GM18867 (cell line): ENCODE measurements around the gene S1PR4.

ENCODE experiments used
- ATAC-seq: cut with Tn5 transposase; IDR thresholded peaks from one replicate; pipeline ENCODE4 v1.9.1; 2021; ENCODE audit warnings: mild to moderate bottlenecking, moderate library complexity; ENCODE audit not compliant: unreplicated experiment

S1PR4 gene, protein sequence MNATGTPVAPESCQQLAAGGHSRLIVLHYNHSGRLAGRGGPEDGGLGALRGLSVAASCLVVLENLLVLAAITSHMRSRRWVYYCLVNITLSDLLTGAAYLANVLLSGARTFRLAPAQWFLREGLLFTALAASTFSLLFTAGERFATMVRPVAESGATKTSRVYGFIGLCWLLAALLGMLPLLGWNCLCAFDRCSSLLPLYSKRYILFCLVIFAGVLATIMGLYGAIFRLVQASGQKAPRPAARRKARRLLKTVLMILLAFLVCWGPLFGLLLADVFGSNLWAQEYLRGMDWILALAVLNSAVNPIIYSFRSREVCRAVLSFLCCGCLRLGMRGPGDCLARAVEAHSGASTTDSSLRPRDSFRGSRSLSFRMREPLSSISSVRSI

DNA sequence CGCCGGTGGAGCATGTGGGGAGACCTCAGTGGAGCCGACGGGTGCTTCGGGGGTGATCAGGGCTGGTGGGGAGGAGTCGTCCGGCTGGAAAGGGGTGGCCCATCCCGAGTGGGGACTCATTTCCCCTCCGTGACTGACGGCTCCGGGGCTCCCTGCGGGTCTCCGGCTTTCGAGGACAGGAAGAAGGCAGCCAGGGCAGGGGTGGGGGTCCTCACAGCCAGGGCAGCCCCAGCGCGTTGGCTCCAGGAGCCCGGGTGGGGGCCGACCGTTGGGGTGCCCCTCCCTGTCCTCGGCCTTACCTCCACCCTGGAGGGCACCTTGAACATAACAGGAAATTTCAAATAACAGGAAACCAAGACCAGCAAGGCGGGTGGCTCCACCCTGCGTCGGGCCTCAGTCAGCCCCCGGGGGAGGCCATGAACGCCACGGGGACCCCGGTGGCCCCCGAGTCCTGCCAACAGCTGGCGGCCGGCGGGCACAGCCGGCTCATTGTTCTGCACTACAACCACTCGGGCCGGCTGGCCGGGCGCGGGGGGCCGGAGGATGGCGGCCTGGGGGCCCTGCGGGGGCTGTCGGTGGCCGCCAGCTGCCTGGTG lies at the start of gene S1PR4:
Gene S1PR4 (plus strand): TSS at position 393 of the 596 bp plus-strand sequence. CDS start 24 bp downstream, at position 417.
- peak; percentile 34 for ATAC-seq

DNA sequence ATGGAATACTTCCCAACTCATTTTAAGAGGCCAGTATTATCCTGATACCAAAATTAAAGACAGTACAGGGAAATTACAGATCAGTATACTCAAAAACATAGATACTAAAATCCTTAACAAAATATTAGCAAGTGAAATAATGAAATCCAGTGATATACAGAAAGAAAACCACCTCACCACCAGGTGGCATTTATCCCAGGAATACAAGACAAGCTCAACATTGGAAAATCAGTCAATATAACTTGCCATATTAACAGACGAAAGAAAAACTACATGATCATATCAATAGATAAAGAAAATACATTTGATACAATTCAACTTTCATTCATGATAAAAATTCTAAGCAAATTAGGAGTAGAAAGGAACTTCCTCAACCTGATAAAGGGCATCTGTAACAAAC lies 49.5 kb upstream of the S1PR4 start:
- no peak for ATAC-seq

DNA sequence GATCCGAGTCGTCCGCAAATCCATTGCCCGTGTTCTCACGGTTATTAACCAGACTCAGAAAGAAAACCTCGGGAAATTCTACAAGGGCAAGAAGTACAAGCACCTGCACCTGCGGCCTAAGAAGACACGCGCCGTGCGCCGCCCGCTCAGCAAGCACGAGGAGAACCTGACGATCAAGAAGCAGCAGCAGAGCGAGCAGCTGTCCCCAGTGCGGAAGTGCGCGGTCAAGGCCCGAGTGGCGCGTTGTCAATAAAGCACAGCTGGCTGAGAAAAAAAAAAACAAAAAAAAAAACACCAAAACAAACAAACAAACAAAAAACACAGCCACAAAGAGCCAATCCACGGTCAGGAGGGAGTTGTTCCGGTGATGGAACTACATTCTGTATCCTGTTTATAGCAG lies 47.4 kb upstream of the S1PR4 start:
- ATAC-seq = no peak

DNA sequence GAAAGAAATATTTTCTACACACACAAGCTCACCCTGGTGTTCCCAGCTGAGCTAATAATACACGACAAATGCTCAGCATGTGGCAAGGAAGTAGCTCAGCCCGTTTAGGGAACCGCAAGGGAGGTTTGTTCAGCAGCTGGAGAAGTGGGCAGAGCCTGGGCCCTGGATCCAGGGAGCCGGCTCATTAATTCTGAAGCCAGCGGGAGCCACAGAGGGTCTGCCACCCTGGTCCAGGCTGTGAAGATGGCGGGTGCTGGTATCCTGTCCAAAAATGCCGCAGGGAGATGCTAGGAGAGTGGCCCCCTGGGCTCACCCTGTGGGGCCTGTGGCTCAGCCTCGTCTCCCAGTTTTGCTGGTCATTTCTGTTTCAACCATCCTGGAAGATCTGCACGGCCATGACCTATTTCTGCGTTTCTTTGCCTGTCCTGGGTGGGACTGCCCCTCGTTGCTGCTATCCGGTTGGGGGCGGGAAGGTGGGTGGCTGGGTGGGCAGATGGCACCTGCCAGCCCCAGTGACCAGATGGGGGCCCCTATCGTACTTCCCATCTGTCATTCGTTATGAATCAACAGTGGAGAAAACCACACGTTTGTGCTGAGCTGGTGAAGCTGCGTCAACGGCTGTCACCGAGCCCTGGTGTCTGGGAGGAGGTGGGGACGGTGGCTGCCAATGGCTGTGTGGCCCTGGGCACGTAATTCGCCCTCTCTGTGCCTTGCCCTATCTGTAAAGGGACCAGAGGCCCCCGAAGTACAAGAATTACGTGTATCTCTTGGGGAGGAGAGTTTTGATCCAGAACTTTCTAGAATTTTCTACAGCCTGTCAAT lies 45.4 kb upstream of the S1PR4 start:
- peak; percentile 50 for ATAC-seq

DNA sequence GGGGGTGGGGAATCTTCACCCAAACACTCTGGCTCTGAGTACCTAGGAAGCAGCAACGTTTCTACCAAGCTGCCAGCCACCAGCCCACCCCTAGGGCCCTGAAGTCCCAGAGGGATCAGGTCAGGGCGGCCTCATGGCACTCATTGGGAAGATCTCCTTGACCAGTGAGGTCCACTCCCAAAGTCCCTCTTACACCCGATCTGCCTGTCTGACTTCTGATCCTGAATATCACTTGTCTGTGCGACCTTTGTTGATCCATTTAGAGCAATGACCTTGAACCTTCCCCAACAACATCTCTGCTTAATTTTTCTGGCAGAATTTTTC lies 44.8 kb upstream of the S1PR4 start:
- ATAC-seq = no peak

DNA sequence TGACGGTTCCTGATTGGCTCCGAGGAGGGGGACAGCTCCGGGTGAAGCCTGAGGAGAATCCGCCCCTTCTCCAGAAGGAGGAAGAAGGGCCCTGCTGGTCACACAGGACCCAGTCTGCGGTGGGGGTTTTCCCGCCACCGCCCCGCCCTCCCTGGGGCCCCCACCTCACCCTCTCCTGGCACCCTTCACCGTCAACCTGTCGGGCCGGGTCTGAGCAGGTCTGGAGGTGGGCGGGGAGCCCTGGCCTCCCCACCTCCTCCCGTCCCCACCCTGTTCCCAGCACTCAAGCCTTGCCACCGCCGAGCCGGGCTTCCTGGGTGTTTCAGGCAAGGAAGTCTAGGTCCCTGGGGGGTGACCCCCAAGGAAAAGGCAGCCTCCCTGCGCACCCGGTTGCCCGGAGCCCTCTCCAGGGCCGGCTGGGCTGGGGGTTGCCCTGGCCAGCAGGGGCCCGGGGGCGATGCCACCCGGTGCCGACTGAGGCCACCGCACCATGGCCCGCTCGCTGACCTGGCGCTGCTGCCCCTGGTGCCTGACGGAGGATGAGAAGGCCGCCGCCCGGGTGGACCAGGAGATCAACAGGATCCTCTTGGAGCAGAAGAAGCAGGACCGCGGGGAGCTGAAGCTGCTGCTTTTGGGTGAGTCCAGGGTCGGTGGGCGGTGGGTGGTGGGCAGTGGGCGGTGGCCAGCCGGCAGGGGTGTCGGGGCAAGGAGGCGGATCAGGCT lies 42.4 kb upstream of the S1PR4 start, which contains the start of gene GNA15:
Gene GNA15 (plus strand): TSS at position 73 of the 723 bp plus-strand sequence. CDS start 418 bp downstream, at position 491.
- ATAC-seq = no peak

DNA sequence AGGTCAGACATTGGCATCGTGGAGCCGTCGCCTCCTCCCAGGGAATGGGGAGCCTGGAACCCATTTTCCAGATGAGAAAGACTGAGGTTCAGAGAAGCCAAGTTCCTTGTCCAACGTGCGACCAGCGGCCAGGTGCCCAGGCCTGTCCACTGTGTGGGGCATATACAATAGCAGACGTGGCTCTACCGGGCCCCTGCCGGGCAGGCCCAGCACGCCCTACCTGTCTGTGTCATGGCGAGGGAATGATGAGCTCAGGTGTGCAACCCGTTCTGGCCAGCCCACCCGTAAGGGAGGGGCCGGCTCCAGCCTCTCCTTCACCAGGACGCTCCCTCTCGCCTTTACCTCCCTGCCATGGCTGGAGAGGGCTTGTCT lies 41.9 kb upstream of the S1PR4 start:
- no peak for ATAC-seq

DNA sequence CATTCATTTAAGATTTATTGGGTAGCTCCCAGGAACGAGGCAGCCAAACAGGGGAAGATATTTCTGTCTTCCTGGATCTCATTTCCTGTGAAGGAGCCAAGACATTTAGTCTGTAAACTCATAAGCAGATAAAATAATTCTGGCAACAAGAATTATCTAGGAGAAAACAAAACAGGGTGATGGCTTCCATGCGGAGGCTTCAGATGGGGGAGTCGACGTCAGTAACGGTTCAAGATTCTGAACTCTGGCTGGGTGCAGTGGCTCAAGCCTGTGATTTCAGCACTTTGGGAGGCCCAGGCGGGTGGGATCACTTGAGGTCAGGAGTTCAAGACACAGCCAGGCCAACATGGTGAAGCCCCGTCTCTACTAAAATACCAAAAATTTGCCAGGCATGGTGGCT lies 41.5 kb upstream of the S1PR4 start:
- no peak for ATAC-seq

DNA sequence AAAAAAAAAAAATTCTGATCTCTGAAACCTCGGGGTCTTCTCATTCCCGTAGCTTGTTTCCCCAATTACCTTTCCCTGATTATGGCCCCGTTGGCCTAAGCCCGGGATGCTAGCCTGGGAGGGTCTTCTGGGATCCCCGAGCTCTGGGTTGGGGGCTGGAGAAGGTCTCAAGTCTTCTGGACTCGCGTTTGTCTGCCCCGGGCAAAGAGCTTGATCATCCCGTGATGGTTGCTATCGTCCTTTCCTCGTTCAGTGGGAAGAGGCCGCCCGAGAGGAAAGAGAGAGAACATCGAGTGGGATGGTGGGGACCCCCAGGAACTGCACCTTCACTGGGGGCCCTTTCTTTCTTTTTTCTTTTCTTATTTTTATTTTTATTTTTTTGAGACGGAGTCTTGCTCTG lies 40.3 kb upstream of the S1PR4 start:
- no peak for ATAC-seq

DNA sequence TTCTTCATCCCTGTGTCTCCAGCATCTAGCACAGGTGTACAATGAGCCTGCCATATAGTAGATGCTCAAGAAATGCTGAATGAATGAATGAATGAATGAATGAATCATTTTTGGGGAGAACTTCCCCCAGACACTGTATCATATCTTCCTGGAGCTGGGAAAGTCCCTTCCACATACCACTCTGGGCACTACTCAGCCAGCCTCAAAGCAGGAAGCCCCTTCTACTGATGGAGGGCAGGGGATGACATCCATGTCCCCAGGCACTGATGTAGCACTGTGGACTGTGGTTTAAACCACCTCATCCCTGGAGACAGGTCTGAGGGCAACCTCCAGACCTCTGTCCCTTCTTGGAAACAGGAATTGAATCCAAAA lies 37.9 kb upstream of the S1PR4 start:
- no peak for ATAC-seq

DNA sequence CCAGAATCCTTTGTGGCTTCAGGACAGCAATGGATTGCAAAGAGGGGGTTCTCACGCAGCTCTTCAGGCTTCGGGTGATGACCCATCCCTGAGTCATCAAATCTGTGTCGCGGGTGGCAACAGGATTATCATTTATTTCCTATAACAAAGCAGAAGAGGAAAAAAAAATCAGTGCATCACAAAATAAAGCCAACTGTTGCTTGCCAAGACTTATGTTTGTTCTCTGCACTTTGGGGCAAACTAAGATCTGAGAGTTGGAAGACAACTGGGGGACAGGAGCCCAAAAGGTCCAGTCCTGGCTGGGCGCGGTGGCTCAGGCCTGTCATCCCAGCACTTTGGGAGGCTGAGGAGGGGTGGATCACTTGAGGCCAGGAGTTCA lies 36.3 kb upstream of the S1PR4 start:
- ATAC-seq = no peak

DNA sequence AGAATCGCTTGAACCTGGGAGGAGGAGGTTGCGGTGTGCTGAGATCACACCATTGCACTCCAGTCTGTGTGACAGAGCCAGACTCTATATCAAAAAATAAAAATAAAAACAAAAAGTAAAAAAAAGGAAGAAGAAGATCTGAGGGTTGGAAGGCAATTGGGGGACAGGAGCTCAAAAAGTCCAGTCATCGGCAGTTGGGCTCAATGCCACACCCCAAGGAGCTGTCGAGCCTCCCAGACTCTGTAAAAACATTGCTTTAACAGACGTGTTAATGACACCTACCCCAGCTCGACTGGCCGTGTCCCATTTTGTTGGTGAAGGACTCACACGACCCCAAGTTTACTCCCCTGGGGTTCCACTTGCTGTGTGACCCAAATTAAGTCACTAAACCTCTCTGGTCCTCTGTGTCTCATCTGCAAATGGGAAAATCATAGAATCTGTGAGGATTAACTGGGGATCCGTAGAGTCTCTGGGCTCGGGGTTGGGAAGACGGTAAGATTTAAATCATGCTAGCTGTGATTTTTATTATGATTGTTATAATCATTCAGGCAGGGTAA lies 35.7 kb upstream of the S1PR4 start:
- no peak for ATAC-seq

DNA sequence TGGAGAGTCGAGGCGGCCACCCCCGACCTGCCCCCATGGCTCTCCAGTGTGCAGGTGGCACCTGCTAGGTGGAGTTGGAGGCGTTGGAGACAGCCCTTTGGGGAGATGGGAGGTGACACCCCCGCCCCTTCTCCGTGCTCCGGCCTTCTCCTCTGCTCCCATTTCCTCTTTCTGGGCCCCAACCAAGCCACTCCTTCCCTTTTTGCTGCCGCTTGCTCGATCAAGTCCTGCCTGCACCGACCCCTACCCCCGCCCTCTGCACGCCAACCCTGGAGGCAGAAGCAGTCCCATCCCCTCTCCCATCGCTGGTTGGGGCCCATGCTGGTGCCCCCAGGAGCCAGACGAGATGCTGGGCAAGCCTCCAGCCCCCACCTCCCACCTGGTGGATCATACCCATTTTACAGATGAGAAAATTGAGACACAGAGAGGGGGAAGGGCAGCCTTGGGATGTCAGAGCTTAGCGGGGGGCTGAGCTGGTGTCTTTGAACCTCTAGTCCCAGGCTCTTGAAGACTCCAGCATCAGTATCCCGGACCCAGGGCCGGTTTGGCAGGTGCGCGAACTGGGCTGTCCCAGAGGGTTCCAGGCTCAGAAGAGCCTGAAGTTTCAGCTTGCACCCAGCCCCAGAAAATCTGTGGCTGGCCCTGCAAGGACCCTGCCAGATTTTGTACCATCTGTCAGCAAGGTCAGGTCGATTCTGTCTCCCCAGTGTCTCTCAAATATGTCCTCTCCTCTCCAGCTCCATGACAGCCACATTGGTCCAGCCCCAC lies 32.5 kb upstream of the S1PR4 start:
- ATAC-seq = no peak

DNA sequence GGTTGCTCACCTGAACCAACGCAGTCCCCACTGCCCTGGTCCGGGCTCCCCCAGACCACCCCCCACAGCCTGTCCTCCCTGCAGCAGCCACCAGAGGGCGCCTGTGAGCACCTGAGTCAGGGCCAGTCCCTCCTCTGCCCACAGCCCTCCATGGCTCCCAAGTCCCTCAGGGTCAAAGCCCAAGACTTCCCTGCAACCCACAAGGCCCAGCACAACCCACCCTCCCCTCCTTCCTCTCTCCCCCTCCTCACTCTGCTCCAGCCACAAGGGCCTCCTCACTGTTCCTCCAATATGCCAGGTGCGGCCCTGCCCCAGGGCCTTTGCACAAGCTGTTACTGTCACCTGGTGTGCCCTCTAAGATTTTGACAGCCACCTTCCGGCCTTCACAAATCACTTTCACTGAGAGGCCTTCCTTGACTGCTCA lies 31.9 kb upstream of the S1PR4 start:
- no peak for ATAC-seq

DNA sequence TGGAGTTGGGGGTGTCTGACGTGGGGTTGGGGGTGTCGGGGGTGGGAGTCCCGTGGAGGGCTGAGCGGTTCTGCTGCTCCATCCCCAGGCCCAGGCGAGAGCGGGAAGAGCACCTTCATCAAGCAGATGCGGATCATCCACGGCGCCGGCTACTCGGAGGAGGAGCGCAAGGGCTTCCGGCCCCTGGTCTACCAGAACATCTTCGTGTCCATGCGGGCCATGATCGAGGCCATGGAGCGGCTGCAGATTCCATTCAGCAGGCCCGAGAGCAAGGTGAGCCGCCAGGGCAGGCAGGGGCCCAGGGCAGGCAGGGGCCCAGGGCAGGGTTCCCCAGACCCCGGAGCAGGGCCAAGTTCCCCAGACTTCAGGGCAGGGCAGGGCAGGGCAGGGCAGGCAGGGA lies 30.1 kb upstream of the S1PR4 start:
- no peak for ATAC-seq

DNA sequence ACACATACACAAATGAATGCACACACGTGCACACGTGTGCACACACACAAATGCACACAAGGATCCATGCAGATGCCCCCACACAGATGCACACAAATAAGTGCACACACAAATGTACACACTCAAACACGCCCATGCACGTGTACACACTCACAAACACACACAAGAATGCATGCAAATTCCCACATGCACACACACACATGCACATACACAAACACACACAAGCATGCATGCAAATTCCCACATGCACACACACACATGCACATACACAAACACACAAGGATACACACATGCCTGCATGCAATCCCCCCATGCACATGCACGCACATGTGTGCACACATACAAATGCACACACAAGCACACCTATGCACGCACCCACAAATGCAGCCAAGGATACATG lies 29.5 kb upstream of the S1PR4 start:
- no peak for ATAC-seq

DNA sequence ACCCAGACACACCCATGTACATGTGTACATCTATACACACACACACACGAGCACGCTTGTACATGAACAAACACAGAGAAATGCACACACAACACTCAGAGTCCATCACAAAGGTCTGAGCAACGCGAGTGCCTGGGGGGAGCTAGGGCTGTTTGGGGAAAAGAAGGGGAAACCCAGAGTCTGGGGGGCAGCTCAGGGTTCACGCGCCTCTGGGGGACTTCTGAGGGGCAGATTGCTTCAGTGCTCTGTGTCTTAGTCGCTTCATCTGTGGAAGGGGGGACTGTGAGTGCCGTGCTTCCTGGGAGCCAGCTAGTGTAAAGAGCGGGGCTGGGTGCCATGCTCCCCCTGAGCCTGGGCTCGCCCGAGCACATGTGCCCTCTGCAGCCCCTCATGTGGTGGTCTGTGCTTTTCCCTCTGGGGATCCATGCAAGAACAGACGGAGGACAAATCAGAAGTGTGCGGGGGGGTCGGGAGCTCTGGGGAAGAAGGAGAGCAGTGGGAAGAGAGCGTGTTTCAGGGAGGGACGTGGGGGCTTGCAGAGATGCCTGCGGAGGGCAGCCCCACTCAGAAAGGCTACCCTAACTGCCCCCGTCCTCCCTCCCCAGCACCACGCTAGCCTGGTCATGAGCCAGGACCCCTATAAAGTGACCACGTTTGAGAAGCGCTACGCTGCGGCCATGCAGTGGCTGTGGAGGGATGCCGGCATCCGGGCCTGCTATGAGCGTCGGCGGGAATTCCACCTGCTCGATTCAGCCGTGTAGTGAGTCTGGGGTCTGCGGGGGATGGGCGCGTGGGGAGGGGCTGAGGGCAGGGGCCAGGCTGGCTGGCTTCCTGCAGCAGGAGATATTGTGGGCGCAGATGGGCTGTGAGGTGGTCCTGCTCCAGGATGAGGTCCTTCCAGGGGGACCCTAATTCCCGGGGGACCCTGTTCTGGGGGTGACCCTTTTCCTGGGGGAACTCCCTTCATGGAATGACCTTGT lies 28.8 kb upstream of the S1PR4 start:
- ATAC-seq = no peak

DNA sequence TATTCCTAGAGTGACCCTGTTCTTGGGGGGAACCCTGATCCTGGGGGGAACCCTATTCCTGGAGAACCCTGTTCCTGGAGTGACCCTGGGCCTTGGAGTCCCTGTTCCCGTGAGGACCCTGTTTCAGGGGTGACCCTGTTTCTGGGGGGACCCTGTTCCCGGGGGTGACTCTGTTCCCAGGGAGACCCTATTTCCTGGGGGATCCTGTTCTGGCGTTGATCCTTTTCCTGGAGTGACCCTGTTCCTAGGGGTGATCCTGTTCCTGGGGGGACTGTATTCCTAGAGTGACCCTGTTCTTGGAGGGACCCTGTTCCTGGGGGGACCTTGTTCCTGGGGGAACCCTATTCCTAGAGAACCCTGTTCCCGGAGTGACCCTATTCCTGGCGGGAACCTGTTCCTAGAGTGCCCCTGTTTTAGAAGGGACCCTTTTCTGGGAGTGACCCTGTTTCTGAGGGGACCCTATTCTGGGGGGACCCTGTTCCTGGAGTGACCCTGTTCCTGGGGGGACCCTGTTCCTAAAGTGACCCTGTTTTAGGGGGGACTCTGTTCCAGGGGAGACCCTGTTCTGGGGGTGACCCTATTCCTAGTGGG lies 27.7 kb upstream of the S1PR4 start:
- no peak for ATAC-seq
